Heart left ventricle (tissue), 13 donors: ENCODE data around the gene CABP2.

ENCODE experiments used
- CTCF ChIP-seq, 12 donors: fragments of 200-600 bp; sonication (generic) in 4 of 12; IDR thresholded peaks; one replicate each; pipeline versions ENCODE4 v1.5.0 to v1.8.0; 2018 to 2022; ENCODE audit warnings: antibody characterized with exemption in 12 of 12, mild to moderate bottlenecking in 5 of 12
- POLR2A ChIP-seq, 2 donors: fragments of 450-650 bp; IDR thresholded peaks; one replicate each; pipeline ENCODE4 v1.6.1; 2017; ENCODE audit warnings: antibody characterized with exemption in 2 of 2, mild to moderate bottlenecking in 2 of 2, moderate library complexity in 2 of 2
- donor health status: ischemic (EF 13 %, LVEDD 7.1; RV severe dilation, severe dysfunction).
- donor health status: DM: no; HTN: yes; CAD: no.
- donor health status: DM: no; HTN: no; CAD: no.
- donor health status: ischemic (EF 25% LVEDD 6.9; RV normal size, moderate dysfunction).
- donor health status: ischemic (EF 25% LVEDD 5.7; RV mildly dilated, moderate dysfunction).
- donor health status: ischemic (EF 35%, LVEDD 5.7; RV mildly dilated, moderate dysfunction).
- donor health status: nonischemic (EF 11% LVEDD 7.7; RV severe dilation, severe dysfunction).
- donor health status: DM: yes; HTN: yes; CAD: no.
- donor health status: PGD.
- donor health status: ischemic (EF 29% LVEDD 5.4; RV normal size, mild dysfunction).
- donor health status: nonischemic (EF 23%, LVEDD 6.1; RV moderate dilation, normal function).

GRCh38 chr11:67572747-67573419 lies 49.6 kb upstream of the CABP2 start:
- TF ChIP-seq POLR2A (IDR thresholded peaks at IDR 0.05) (no peak), CTCF (IDR thresholded peaks at IDR 0.05) (peak; percentile 57 to 86 (median 72))
